NCI-H446 treated with DMSO at 0.1 percent for 48 hours (cell line): Measurements from ENCODE around the gene SCML1.
"Not testable (repeated sequence)": the region's sequence is repeated elsewhere in the genome, so short reads cannot be mapped to it uniquely, and the experiment has no call there.

Experiments
- DNase-seq: peaks from one replicate; lab custom pipeline; 2025; lab: John Stamatoyannopoulos, UW

Gene SCML1

GRCh38 chrX:17738737-17739535 lies 1.6 kb downstream of the SCML1 start:
- no peak for DNase-seq

DNA sequence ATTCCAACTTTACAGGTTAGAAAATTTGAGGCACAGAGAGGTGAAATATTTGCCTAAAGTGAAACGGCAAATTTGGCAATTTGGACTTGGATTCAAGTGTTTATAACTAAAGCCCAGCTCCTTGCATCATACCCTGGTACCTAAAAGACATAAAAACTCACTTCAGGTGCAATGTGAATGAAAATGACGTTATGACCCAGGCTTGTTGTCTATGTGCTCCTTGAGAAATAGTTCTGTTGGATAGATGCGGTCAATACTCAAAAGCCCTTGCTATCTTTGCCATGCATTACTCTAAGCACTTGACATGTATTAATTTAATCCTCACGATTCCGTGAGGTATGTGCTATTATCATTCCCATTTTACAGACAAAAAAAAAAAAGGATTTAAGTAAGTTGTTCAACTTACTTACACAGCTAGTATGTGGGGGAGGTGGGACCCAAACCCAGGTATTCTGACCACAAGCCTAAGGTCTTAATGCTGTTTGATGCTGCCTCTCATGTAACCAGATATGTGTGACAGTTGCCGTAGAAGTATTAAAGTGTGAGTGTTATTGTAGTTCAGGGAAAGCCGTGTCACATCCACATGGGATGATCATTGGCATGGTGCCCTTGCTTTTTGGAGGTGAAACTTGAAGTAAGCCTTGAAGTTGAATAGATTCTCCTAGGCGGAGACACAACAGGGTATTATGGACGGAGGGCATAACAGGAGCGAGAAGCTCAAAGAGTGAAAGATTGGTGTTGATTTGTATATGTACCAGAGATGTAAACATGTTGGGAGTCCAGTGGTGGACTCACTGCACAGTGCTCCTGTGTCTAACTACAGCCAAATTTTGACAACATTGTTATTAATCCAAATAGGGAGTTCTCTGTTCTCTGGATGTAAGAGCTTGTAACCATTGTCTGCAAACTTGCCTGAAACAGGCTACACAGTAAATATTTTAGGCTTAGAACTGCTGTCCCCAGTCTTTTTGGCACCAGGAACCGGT lies 3.1 kb downstream of the SCML1 start:
- no peak for DNase-seq

GRCh38 chrX:17741123-17741511 lies 3.8 kb downstream of the SCML1 start:
- no peak for DNase-seq

- no peak for DNase-seq
Measured at GRCh38 chrX:17743913-17744312, 6.6 kb downstream of the SCML1 start.

DNA sequence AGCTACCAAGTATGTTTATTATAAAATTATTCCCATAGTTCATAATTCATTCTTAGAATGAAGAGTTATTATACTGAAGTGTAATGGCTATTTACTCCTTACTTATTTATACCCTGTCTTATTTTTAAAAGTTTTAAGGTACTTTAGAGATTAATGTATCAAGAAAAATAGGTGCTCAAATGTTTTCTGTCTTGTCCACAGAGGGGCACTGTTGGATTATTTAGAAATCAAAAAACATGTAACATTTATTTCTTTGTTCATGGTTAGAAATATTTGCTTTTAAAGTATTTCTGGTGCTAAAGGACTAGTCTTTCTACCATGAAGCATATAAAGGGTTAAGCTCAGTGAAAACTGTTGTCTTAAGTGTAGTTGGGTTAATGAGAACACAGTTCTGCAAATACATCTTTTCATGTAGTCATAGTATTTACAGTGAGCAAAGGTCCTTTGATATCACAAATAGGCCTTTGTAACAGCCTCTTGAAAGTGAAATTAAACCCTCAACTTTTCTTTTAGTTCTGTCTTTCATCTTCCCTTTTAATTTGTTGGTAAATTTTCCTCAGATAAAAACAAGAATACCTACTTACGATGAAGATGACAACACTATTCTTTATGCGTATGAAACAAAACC lies 7.7 kb downstream of the SCML1 start:
- DNase-seq = no peak

GRCh38 chrX:17747692-17748091 lies 10.4 kb downstream of the SCML1 start:
- DNase-seq = no peak

- DNase-seq = no peak
Measured at GRCh38 chrX:17748684-17749083, 11.4 kb downstream of the SCML1 start.

DNA sequence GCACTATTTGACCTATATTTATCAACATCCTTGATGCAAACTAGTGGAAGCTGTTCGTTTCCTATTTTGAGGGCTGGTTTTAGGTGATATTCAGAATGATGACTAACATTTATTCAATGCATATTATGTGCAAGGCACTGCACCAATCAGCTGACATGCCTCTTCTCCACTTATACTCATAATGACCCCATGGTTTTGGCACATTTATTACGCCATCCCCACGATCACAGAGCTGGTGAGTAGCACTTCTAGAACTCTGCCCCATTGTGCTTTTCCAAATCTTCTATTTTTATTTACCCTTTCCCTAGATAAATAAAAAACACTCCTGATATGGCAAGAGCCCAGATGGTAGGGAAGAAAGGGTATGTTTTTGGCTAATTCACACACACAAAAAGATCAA lies 13.1 kb downstream of the SCML1 start:
- no peak for DNase-seq

DNA sequence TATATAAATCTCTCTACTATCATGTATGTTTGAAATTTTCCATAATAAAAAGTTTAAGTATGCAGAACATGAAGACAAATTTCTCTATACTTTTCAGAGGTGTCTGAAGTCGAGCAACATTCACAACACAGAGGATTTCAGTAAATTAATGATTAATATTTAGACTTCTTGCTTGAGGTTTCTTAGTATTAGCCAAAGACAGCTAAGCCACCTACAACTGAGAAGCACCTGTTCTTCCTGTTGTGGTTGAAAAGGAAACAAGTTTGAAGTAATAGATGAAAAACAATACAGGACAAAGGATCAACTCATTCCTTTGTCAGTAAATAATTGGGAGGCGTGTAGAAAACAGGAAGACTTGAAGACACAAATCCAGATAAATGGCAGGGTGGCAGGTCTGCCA lies 21.1 kb downstream of the SCML1 start:
- DNase-seq = no peak

DNA sequence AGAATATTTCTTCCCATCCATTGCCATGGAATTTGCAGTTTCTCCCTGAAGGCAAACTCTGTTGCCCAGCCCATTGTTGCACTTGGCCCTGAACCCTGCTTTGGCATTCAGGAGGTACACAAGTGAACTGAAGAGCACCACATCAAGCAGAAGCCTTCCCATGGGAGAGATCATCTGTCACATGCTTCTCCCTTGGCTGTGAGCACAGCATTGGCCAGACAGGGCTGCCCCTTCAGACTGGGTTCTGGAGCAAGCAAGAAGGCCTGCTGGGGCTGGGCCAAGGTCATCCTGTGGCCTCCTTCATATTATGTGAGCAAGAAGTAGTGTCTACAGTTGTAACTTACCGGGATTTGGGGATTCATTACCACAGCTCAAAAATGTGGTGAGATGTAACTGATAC lies 22.7 kb downstream of the SCML1 start:
- no peak for DNase-seq

DNA sequence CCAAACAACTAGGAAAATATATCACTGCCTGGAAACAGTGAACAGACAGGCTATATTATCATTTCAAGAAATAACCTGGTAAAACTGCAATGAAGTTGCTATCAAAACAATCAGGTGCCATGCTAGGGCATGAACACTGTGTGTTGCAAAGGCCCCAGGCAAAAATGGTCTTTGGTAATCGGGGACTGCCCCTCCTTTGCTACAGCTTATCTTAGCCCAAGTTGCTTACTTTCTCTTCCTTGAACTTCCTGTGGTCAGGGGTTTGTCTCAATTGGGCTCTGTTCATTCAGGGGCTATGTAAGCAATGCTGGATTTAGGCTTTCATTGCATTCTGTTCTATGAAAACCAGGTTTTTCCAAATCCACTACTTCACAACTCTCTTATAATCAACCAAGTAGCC lies 30.4 kb downstream of the SCML1 start:
- DNase-seq = no peak

- DNase-seq = no peak
Measured at GRCh38 chrX:17768997-17769396, 31.7 kb downstream of the SCML1 start.

DNA sequence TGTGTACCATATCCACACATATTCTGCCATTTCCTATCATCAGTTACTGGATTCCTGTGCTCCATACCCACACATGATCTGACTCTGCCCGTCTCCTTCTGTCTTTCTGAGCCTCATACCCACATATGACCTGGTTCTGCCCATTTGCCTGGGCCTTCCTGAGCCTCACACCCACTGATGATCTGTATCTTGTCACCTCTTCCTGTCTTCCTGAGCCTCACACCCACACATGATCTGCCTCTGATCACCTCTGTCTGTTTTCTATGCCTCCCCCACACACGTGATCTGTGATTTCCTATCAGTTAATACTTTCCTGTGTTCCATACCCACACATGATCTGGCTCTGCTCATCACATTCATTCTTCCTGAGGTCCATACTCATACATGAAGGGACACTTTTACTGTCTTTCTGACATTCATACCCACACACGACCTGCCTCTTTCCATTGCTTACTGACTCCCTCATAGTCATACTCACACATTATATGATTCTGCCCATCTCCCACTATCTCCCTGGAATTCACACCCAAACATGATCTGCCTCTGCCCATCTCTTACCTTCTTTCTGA lies 32.5 kb downstream of the SCML1 start:
- DNase-seq = no peak

GRCh38 chrX:17773221-17773876 lies 36.1 kb downstream of the SCML1 start:
- DNase-seq = no peak

GRCh38 chrX:17774053-17774452 lies 36.8 kb downstream of the SCML1 start:
- no peak for DNase-seq

DNA sequence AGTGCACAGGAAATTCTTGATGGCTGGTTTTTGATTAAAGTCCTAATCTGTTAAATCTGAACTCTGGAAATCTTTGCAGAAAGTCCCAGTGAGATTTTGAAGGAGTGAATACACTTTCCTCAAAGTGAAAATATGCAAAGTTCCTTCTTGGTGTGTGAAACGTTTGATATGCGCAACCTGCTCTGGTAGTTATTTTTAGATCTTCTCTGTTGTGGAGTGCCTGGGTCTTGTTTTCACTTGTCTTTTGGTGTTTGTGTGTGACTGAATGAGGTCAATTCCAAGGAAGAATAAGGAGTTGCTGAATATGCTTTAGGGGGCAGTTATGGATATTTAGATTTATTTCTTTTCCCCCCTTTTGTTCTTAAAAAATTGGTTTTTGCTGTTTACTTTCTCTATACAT lies 41.7 kb downstream of the SCML1 start:
- DNase-seq = no peak

DNA sequence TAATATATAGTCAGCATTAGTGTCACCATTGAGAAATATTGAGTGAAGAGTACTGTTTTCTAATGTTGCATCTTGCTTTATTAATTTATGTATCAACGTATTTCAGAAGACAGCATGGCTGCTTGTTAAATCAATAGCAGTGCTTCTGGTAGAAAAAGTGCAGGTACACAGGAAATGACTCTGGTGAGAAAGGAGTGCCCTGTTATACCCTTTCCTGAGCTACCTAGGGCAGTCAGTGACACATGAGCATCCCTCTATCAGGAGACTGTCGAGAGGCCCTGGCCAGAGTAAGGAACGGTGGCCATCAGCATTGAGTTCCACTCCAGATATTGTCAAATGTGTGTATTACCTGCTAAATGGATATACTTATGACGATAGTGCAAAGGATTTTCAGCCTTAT lies 42.1 kb downstream of the SCML1 start:
- no peak for DNase-seq

GRCh38 chrX:17786554-17787347 lies 49.5 kb downstream of the SCML1 start:
- not testable (repeated sequence) for DNase-seq

DNA sequence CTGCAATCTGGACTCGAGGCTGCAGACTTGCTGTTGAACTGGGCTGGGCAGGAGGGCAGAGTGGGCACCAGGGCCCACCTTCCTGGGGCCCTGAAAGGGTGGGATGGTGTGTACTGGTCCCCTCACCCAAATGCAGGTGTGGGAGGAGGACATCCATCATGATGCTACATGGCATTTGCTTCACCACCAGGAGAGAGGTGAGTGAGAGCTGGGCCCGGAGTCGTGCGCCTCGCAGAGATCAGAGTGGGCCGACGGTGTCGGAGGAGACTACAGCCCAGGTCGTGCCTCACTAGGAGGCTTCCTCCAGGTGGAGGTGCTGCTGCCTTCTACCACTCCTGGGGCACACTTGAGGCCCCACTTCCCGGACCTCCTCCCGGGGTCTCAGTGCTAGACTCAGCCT lies 50.3 kb downstream of the SCML1 start:
- no peak for DNase-seq

- no peak for DNase-seq
Measured at GRCh38 chrX:17788439-17788838, 51.1 kb downstream of the SCML1 start.
